Stimulated activated CD4-positive, alpha-beta T cell treated with anti-CD3 and anti-CD28 coated beads, Interleukin-12 subunit alpha, Interleukin-12 subunit beta, amount 100 ng/mL, for 24 hours (primary cell): ENCODE data around the gene SLC12A6.
"Not testable (repeated sequence)": the region's sequence is repeated elsewhere in the genome, so short reads cannot be mapped to it uniquely, and the experiment has no call there.

Source experiments
- DNase-seq, 2 experiments: peaks; one replicate each; pipeline ENCODE4 v3.0.0-alpha.2; 2020; ENCODE audit warnings: low read depth in 2 of 2

SLC12A6 gene

GRCh38 chr15:34357653-34358052, 20.1 kb upstream of the SLC12A6 start:
- no peak for DNase-seq

- DNase-seq: no peak
These were observed 17.7 kb upstream of the SLC12A6 start for GRCh38 chr15:34355241-34355640.

- DNase-seq: no peak
These were observed 16.7 kb upstream of the SLC12A6 start for GRCh38 chr15:34354286-34354685.

- DNase-seq: no peak
These were observed 16.0 kb upstream of the SLC12A6 start for GRCh38 chr15:34353627-34354026.

GRCh38 chr15:34352996-34353395, 15.4 kb upstream of the SLC12A6 start:
- not testable (repeated sequence) for DNase-seq

- no peak for DNase-seq
These were observed 12.2 kb upstream of the SLC12A6 start for GRCh38 chr15:34349769-34350168.

GRCh38 chr15:34348735-34349300, 11.2 kb upstream of the SLC12A6 start:
- DNase-seq: no peak

GRCh38 chr15:34347951-34348638, 10.5 kb upstream of the SLC12A6 start:
- no peak for DNase-seq

GRCh38 chr15:34342737-34343575, 5.4 kb upstream of the SLC12A6 start, which contains the start of the genes NOP10 and NUTM1:
TSS of gene NOP10 (minus strand) at chr15:34343136. CDS start at chr15:34343073, 63 bp downstream.
TSS of gene NUTM1 (plus strand) at chr15:34343315. CDS start at chr15:34343697, 382 bp downstream.
- peak; percentile 92 to 97 for DNase-seq

- DNase-seq: not testable (repeated sequence)
These were observed 4.7 kb upstream of the SLC12A6 start for GRCh38 chr15:34342213-34342736.

- DNase-seq: no peak
These were observed 4.0 kb upstream of the SLC12A6 start for GRCh38 chr15:34341381-34342212.

- DNase-seq: no peak
These were observed 2.4 kb upstream of the SLC12A6 start for GRCh38 chr15:34339946-34340345.

GRCh38 chr15:34338347-34338746, 766 bp upstream of the SLC12A6 start:
- DNase-seq: no peak

- DNase-seq: no peak
These were observed 507 bp downstream of the SLC12A6 start for GRCh38 chr15:34336991-34337556.

GRCh38 chr15:34336231-34336990, 1.2 kb downstream of the SLC12A6 start:
- DNase-seq: no peak

- DNase-seq: no peak
These were observed 2.2 kb downstream of the SLC12A6 start for GRCh38 chr15:34335176-34336032.

GRCh38 chr15:34334672-34335071, 2.9 kb downstream of the SLC12A6 start:
- DNase-seq: no peak

GRCh38 chr15:34332553-34333120, 4.9 kb downstream of the SLC12A6 start:
- DNase-seq: no peak

- DNase-seq: no peak
These were observed 5.8 kb downstream of the SLC12A6 start for GRCh38 chr15:34331809-34332208.
